Activated CD4-positive, alpha-beta memory T cell treated with anti-CD3 and anti-CD28 coated beads for 36 hours (primary cell): ENCODE results near the gene KCNT2. TPM values are rescaled to one million over a fixed set of nuclear protein-coding genes. Genes with fewer than 3 reads are reported as not detected.

Experiments
- CTCF ChIA-PET: fragments of 350-600 bp; sonication (Branson Sonifier 250); formaldehyde crosslinking; loops from one replicate; lab custom pipeline; 2021; ENCODE audit warnings: antibody characterized with exemption, inconsistent platforms; lab: Charles Lee
- POLR2A ChIA-PET: fragments of 350-600 bp; sonication (Branson Sonifier 250); formaldehyde crosslinking; loops from one replicate; lab custom pipeline; 2021; ENCODE audit warnings: antibody characterized with exemption; lab: Charles Lee
- DNase-seq: peaks from one replicate; pipeline ENCODE4 v3.0.0-alpha.2; 2020
- H3K27ac Mint-ChIP-seq: one replicate; pipeline ENCODE4 v1.8.0; 2021; ENCODE audit warnings: mixed read lengths
- H3K27me3 Mint-ChIP-seq: one replicate; pipeline ENCODE4 v1.8.0; 2021; ENCODE audit warnings: mixed read lengths
- H3K36me3 Mint-ChIP-seq: one replicate; pipeline ENCODE4 v1.8.0; 2021; ENCODE audit warnings: mixed read lengths
- H3K4me1 Mint-ChIP-seq: one replicate; pipeline ENCODE4 v1.8.0; 2021; ENCODE audit warnings: low read depth, mixed read lengths
- H3K4me3 Mint-ChIP-seq: one replicate; pipeline ENCODE4 v1.8.0; 2021; ENCODE audit warnings: mild to moderate bottlenecking, mixed read lengths
- H3K9me3 Mint-ChIP-seq: one replicate; pipeline ENCODE4 v1.8.0; 2021; ENCODE audit warnings: mixed read lengths
- intact Hi-C: fragments of 100-400 bp; cut with micrococcal nuclease; formaldehyde crosslinking; loops from one replicate; pipeline ENCODE4 v1.15.1; 2023
- total RNA-seq, 2 experiments: library from RNA; stranded (reverse); gene quantifications; one replicate each; pipeline ENCODE4 v1.2.3, GENCODE V29; 2021

The KCNT2 gene
- total RNA-seq, 2 experiments from 2014 or later = not detected

- H3K4me1 Mint-ChIP-seq = no peaks in the 10 kb centered on the region
- H3K36me3 Mint-ChIP-seq = no peaks in the 10 kb centered on the region
- no peak overlapping the region for H3K27ac Mint-ChIP-seq
- H3K27me3 Mint-ChIP-seq = no peaks in the 10 kb centered on the region
- intact Hi-C loops = no loop called here
- H3K9me3 Mint-ChIP-seq = no peaks in the 10 kb centered on the region
- ChIA-PET CTCF (no interaction called here), POLR2A (no interaction called here)
- H3K4me3 Mint-ChIP-seq = no peak overlapping the region
- DNase-seq = no peak
Observed at GRCh38 chr1:196427976-196428734, 180.1 kb downstream of the KCNT2 start.

GRCh38 chr1:196425513-196425912 lies 182.7 kb downstream of the KCNT2 start:
- intact Hi-C loops = no loop called here
- POLR2A ChIA-PET = no interaction called here
- H3K9me3 Mint-ChIP-seq = no peaks in the 10 kb centered on the region
- no peaks in the 10 kb centered on the region for H3K27me3 Mint-ChIP-seq
- H3K4me1 Mint-ChIP-seq = no peaks in the 10 kb centered on the region
- DNase-seq = no peak
- CTCF ChIA-PET = no interaction called here
- no peak overlapping the region for H3K4me3 Mint-ChIP-seq
- no peak overlapping the region for H3K27ac Mint-ChIP-seq
- H3K36me3 Mint-ChIP-seq = no peaks in the 10 kb centered on the region

GRCh38 chr1:196423612-196424011 lies 184.6 kb downstream of the KCNT2 start:
- no peaks in the 10 kb centered on the region for H3K9me3 Mint-ChIP-seq
- CTCF ChIA-PET = no interaction called here
- H3K27ac Mint-ChIP-seq = no peak overlapping the region
- H3K36me3 Mint-ChIP-seq = no peaks in the 10 kb centered on the region
- no peak for DNase-seq
- H3K4me1 Mint-ChIP-seq = no peaks in the 10 kb centered on the region
- intact Hi-C loops = no loop called here
- no peak overlapping the region for H3K4me3 Mint-ChIP-seq
- no peaks in the 10 kb centered on the region for H3K27me3 Mint-ChIP-seq
- POLR2A ChIA-PET = no interaction called here

GRCh38 chr1:196418772-196419171 lies 189.5 kb downstream of the KCNT2 start:
- intact Hi-C loops = no loop called here
- ChIA-PET CTCF (no interaction called here), POLR2A (no interaction called here)
- H3K27ac Mint-ChIP-seq = no peak overlapping the region
- H3K4me3 Mint-ChIP-seq = no peak overlapping the region
- no peaks in the 10 kb centered on the region for H3K36me3 Mint-ChIP-seq
- no peaks in the 10 kb centered on the region for H3K4me1 Mint-ChIP-seq
- DNase-seq = no peak
- H3K9me3 Mint-ChIP-seq = no peaks in the 10 kb centered on the region
- no peaks in the 10 kb centered on the region for H3K27me3 Mint-ChIP-seq

GRCh38 chr1:196415978-196416377 lies 192.3 kb downstream of the KCNT2 start:
- CTCF ChIA-PET = no interaction called here
- intact Hi-C loops = no loop called here
- POLR2A ChIA-PET = no interaction called here
- Mint-ChIP-seq H3K36me3 (no peaks in the 10 kb centered on the region), H3K27me3 (no peaks in the 10 kb centered on the region), H3K4me3 (no peak overlapping the region), H3K9me3 (no peaks in the 10 kb centered on the region), H3K27ac (no peak overlapping the region), H3K4me1 (no peaks in the 10 kb centered on the region)
- no peak for DNase-seq

GRCh38 chr1:196412326-196412725 lies 195.9 kb downstream of the KCNT2 start:
- Mint-ChIP-seq H3K27ac (no peak overlapping the region), H3K9me3 (no peaks in the 10 kb centered on the region), H3K4me3 (no peak overlapping the region), H3K27me3 (no peaks in the 10 kb centered on the region), H3K36me3 (no peaks in the 10 kb centered on the region), H3K4me1 (no peaks in the 10 kb centered on the region)
- CTCF ChIA-PET = no interaction called here
- intact Hi-C loops = no loop called here
- POLR2A ChIA-PET = no interaction called here
- DNase-seq = no peak

- no peak overlapping the region for H3K4me3 Mint-ChIP-seq
- H3K9me3 Mint-ChIP-seq = no peaks in the 10 kb centered on the region
- POLR2A ChIA-PET = no interaction called here
- H3K27me3 Mint-ChIP-seq = no peaks in the 10 kb centered on the region
- H3K27ac Mint-ChIP-seq = no peak overlapping the region
- intact Hi-C loops = no loop called here
- no peak for DNase-seq
- CTCF ChIA-PET = no interaction called here
- H3K36me3 Mint-ChIP-seq = no peaks in the 10 kb centered on the region
- no peaks in the 10 kb centered on the region for H3K4me1 Mint-ChIP-seq
Observed at GRCh38 chr1:196410768-196411167, 197.5 kb downstream of the KCNT2 start.

GRCh38 chr1:196409586-196409985 lies 198.7 kb downstream of the KCNT2 start:
- Mint-ChIP-seq H3K4me3 (no peak overlapping the region), H3K36me3 (no peaks in the 10 kb centered on the region), H3K4me1 (no peaks in the 10 kb centered on the region), H3K27me3 (no peaks in the 10 kb centered on the region), H3K9me3 (no peaks in the 10 kb centered on the region), H3K27ac (no peak overlapping the region)
- intact Hi-C loops = no loop called here
- DNase-seq = no peak
- POLR2A ChIA-PET = no interaction called here
- CTCF ChIA-PET = no interaction called here

GRCh38 chr1:196407358-196408051 lies 200.7 kb downstream of the KCNT2 start:
- no peaks in the 10 kb centered on the region for H3K27me3 Mint-ChIP-seq
- POLR2A ChIA-PET = no interaction called here

GRCh38 chr1:196405839-196406238 lies 202.4 kb downstream of the KCNT2 start:
- no peaks in the 10 kb centered on the region for H3K27me3 Mint-ChIP-seq
- no peaks in the 10 kb centered on the region for H3K36me3 Mint-ChIP-seq
- ChIA-PET CTCF (no interaction called here), POLR2A (no interaction called here)
- DNase-seq = no peak
- H3K27ac Mint-ChIP-seq = no peak overlapping the region
- H3K4me3 Mint-ChIP-seq = no peak overlapping the region
- no peaks in the 10 kb centered on the region for H3K9me3 Mint-ChIP-seq
- intact Hi-C loops = no loop called here
- no peaks in the 10 kb centered on the region for H3K4me1 Mint-ChIP-seq

More at GRCh38 chr1:196407358-196408051, 200.7 kb downstream of the KCNT2 start:
- H3K4me1 Mint-ChIP-seq = no peaks in the 10 kb centered on the region
- CTCF ChIA-PET = no interaction called here
- H3K36me3 Mint-ChIP-seq = no peaks in the 10 kb centered on the region
- intact Hi-C loops = no loop called here
- H3K9me3 Mint-ChIP-seq = no peaks in the 10 kb centered on the region
- no peak for DNase-seq
- no peak overlapping the region for H3K27ac Mint-ChIP-seq
- H3K4me3 Mint-ChIP-seq = no peak overlapping the region

GRCh38 chr1:196403803-196404690 lies 204.2 kb downstream of the KCNT2 start:
- no peak for DNase-seq
- Mint-ChIP-seq H3K27ac (no peak overlapping the region), H3K4me1 (no peaks in the 10 kb centered on the region), H3K27me3 (no peaks in the 10 kb centered on the region), H3K9me3 (no peaks in the 10 kb centered on the region), H3K4me3 (no peak overlapping the region), H3K36me3 (no peaks in the 10 kb centered on the region)
- POLR2A ChIA-PET = no interaction called here
- CTCF ChIA-PET = no interaction called here
- intact Hi-C loops = no loop called here

GRCh38 chr1:196401891-196402290 lies 206.3 kb downstream of the KCNT2 start:
- no peaks in the 10 kb centered on the region for H3K9me3 Mint-ChIP-seq
- H3K4me1 Mint-ChIP-seq = no peaks in the 10 kb centered on the region
- ChIA-PET POLR2A (no interaction called here), CTCF (no interaction called here)
- intact Hi-C loops = no loop called here
- H3K36me3 Mint-ChIP-seq = no peaks in the 10 kb centered on the region
- no peak for DNase-seq
- H3K27me3 Mint-ChIP-seq = no peaks in the 10 kb centered on the region
- no peak overlapping the region for H3K27ac Mint-ChIP-seq
- no peak overlapping the region for H3K4me3 Mint-ChIP-seq
